Gastrocnemius medialis (tissue), 4 donors: Measurements from ENCODE around the gene COQ8B.

ENCODE experiments used
- CTCF ChIP-seq, 5 experiments: fragments of 450-650 bp in 3 of 5; fragments of 200-600 bp in 2 of 5; sonication (generic) in 2 of 5; IDR thresholded peaks in 4 of 5; conservative IDR thresholded peaks in 1 of 5; 1 replicate in 4 of 5; 2 replicates in 1 of 5; pipeline ENCODE4 v1.5.1; 2016 to 2019; ENCODE audit warnings: antibody characterized with exemption in 5 of 5, mild to moderate bottlenecking in 3 of 5, moderate library complexity in 3 of 5
- POLR2A ChIP-seq, 2 donors: fragments of 450-650 bp; IDR thresholded peaks; one replicate each; pipeline ENCODE4 v1.6.1; 2017; ENCODE audit warnings: antibody characterized with exemption in 2 of 2, mild to moderate bottlenecking in 2 of 2, moderate library complexity in 2 of 2

GRCh38 chr19:40716482-40717324 is at the start of gene COQ8B, which contains the start of gene ITPKC:
- TF ChIP-seq CTCF (IDR thresholded peaks at IDR 0.05 in 4 of 5, conservative IDR thresholded peaks at IDR 0.05 in 1 of 5) (peak in 2 of 5 experiments; percentile 34 to 47), POLR2A (IDR thresholded peaks at IDR 0.05) (peak; percentile 93 to 94)
